ENCODE measurements around the gene MYRIP.

DNA sequence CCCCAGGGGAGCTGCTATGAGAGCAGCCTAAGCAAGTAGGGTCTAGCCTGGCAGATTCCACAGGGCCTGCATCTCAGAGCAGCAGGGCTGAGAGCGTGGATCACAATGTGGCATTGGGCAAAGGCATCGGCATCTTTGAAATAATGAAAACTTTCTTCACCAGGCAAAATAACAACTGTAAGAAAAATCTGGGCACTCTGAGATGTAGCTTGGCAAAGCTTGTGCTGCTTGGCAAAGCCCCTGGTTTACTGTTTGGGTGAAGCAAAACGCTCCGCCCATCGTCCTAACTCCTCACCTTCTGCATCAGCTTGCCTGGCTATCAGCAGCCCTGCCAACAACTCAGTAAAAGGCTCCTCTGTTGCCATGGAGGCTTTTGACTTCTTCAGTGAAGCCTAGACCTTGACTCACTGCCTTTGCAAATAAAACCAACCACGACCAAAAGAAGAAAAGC lies 287.3 kb downstream of the MYRIP start:
- TF ChIP-seq RFX5 (IDR thresholded peaks at IDR 0.05; ENCODE audit: low read depth, low read length) (no peak), TBL1XR1 (IDR thresholded peaks at IDR 0.05; ENCODE audit: low read depth, low read length) (no peak)

Data from GM12878 (cell line).